ENCODE measurements around the gene LONP2.

The LONP2 gene

DNA sequence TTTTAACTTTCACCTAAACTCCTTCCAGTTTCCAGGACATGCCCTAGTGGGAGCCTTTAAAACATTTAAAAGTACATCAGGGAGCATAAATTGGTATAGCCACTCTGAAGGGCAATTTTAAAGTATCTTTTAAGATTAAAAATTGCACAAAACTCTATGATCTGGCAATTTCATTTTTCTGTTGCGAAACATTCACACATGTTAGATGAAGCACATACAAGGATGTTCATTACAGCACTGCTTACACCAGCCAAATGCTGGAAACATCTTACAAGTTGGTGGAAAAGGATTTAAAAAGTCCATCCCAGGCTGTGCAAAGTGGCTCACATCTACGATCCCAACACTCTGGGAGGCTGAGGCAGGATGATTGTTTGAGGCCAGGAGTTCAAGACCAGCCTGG lies 26.4 kb upstream of the LONP2 start:
- no peaks in the 10 kb centered on the region for H3K9me3 ChIP-seq (replicated peaks; ENCODE audit: insufficient read depth, low read length)
- H3K79me2 ChIP-seq (ENCODE audit: low read length): no peaks in the 10 kb centered on the region
- H3K36me3 ChIP-seq (replicated peaks; ENCODE audit: insufficient read depth, low read length): no peaks in the 10 kb centered on the region
- H3K4me3 ChIP-seq (ENCODE audit: low read length): no peak overlapping the region
- H2AFZ ChIP-seq (ENCODE audit: low read length): no peak overlapping the region
- no peaks in the 10 kb centered on the region for H3F3A ChIP-seq (ENCODE audit: insufficient read depth, low read length)
- TF ChIP-seq, protein P1, sequence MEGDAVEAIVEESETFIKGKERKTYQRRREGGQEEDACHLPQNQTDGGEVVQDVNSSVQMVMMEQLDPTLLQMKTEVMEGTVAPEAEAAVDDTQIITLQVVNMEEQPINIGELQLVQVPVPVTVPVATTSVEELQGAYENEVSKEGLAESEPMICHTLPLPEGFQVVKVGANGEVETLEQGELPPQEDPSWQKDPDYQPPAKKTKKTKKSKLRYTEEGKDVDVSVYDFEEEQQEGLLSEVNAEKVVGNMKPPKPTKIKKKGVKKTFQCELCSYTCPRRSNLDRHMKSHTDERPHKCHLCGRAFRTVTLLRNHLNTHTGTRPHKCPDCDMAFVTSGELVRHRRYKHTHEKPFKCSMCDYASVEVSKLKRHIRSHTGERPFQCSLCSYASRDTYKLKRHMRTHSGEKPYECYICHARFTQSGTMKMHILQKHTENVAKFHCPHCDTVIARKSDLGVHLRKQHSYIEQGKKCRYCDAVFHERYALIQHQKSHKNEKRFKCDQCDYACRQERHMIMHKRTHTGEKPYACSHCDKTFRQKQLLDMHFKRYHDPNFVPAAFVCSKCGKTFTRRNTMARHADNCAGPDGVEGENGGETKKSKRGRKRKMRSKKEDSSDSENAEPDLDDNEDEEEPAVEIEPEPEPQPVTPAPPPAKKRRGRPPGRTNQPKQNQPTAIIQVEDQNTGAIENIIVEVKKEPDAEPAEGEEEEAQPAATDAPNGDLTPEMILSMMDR (IDR thresholded peaks at IDR 0.05; ENCODE audit: low read length): no peak
- TF ChIP-seq EZH2phosphoT487 (IDR thresholded peaks at IDR 0.05; ENCODE audit: low read length) (no peak), EZH2 (optimal IDR thresholded peaks at IDR 0.05; ENCODE audit: low read depth, low read length) (no peak)
- no peaks in the 10 kb centered on the region for H4K20me1 ChIP-seq (ENCODE audit: insufficient read depth, low read length)
- DNase-seq: no peak
- no peak overlapping the region for H3K4me2 ChIP-seq (ENCODE audit: low read depth, low read length)
- no peaks in the 10 kb centered on the region for H3K4me1 ChIP-seq (ENCODE audit: low read length)
- H3K27ac ChIP-seq (ENCODE audit: low read length): no peak overlapping the region
- H3K9me2 ChIP-seq (replicated peaks; ENCODE audit: insufficient read depth, low read length): no peaks in the 10 kb centered on the region
- no peak overlapping the region for H3K9ac ChIP-seq (ENCODE audit: low read length)
- H3K27me3 ChIP-seq (replicated peaks; ENCODE audit: insufficient read depth, low read length): no peaks in the 10 kb centered on the region

DNA sequence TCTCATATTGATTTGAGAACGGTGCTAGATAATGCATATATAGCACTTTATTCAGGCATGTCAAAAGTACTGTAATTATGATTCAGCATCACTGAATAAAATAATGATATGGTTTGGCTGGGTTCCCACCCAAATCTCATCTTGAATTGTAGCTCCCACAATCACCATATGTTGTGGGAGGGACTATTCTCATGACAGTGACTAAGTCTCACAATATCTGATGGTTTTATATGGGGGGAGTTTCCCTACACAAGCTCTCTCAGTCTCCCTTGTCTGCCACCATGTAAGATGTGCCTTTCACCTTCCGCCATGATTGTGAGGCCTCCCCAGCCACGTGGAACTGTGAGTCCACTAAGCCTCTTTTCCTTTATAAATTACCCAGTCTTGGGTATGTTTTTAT lies 25.6 kb upstream of the LONP2 start:
- DNase-seq: no peak
- Histone ChIP-seq H3K27ac (ENCODE audit: low read length) (no peak overlapping the region), H3K79me2 (ENCODE audit: low read length) (no peaks in the 10 kb centered on the region), H3F3A (ENCODE audit: insufficient read depth, low read length) (no peaks in the 10 kb centered on the region), H3K9me3 (replicated peaks; ENCODE audit: insufficient read depth, low read length) (no peaks in the 10 kb centered on the region), H3K4me1 (ENCODE audit: low read length) (no peaks in the 10 kb centered on the region), H3K9ac (ENCODE audit: low read length) (no peak overlapping the region), H2AFZ (ENCODE audit: low read length) (no peak overlapping the region), H3K9me2 (replicated peaks; ENCODE audit: insufficient read depth, low read length) (no peaks in the 10 kb centered on the region), H3K4me3 (ENCODE audit: low read length) (no peak overlapping the region), H3K36me3 (replicated peaks; ENCODE audit: insufficient read depth, low read length) (no peaks in the 10 kb centered on the region), H3K27me3 (replicated peaks; ENCODE audit: insufficient read depth, low read length) (no peaks in the 10 kb centered on the region), H3K4me2 (ENCODE audit: low read depth, low read length) (no peak overlapping the region), H4K20me1 (ENCODE audit: insufficient read depth, low read length) (no peaks in the 10 kb centered on the region)
- TF ChIP-seq EZH2phosphoT487 (IDR thresholded peaks at IDR 0.05; ENCODE audit: low read length): no peak
- TF ChIP-seq, protein P1 (IDR thresholded peaks at IDR 0.05; ENCODE audit: low read length): no peak
- TF ChIP-seq EZH2 (optimal IDR thresholded peaks at IDR 0.05; ENCODE audit: low read depth, low read length): no peak

DNA sequence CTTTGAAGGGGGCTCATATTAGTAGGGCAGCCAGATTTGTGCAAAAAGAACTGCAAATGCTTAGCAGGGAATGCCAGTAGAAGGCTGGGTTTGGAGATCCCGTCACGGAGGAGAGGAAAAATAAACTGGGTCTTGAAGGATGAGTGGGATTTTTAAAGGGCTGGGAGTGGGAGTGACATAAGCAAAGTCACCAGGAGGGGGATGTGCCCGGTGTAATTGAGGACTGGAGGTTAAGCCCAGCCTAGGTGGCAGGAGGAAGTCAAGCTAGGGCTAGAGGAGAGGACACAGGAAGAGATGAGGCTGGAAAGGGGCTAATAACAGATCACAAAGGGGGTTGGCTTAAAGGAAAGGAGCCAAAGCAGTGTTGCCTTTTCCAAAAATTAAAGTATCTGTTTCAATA lies 23.2 kb upstream of the LONP2 start:
- Histone ChIP-seq H3K9me2 (replicated peaks; ENCODE audit: insufficient read depth, low read length) (no peaks in the 10 kb centered on the region), H3F3A (ENCODE audit: insufficient read depth, low read length) (no peaks in the 10 kb centered on the region), H4K20me1 (ENCODE audit: insufficient read depth, low read length) (no peaks in the 10 kb centered on the region), H3K4me2 (ENCODE audit: low read depth, low read length) (no peak overlapping the region), H3K27ac (ENCODE audit: low read length) (no peak overlapping the region), H3K27me3 (replicated peaks; ENCODE audit: insufficient read depth, low read length) (no peaks in the 10 kb centered on the region), H3K79me2 (ENCODE audit: low read length) (no peaks in the 10 kb centered on the region), H3K9ac (ENCODE audit: low read length) (no peak overlapping the region), H2AFZ (ENCODE audit: low read length) (no peak overlapping the region), H3K4me1 (ENCODE audit: low read length) (no peaks in the 10 kb centered on the region), H3K36me3 (replicated peaks; ENCODE audit: insufficient read depth, low read length) (no peaks in the 10 kb centered on the region), H3K9me3 (replicated peaks; ENCODE audit: insufficient read depth, low read length) (no peaks in the 10 kb centered on the region), H3K4me3 (ENCODE audit: low read length) (no peak overlapping the region)
- no peak for TF ChIP-seq EZH2phosphoT487 (IDR thresholded peaks at IDR 0.05; ENCODE audit: low read length)
- no peak for TF ChIP-seq EZH2 (optimal IDR thresholded peaks at IDR 0.05; ENCODE audit: low read depth, low read length)
- TF ChIP-seq, protein P1 (IDR thresholded peaks at IDR 0.05; ENCODE audit: low read length): no peak
- no peak for DNase-seq
